HCEC 1CT (cell line): Measurements from ENCODE around the gene TPD52L2.
"Not testable (repeated sequence)": the region's sequence is repeated elsewhere in the genome, so short reads cannot be mapped to it uniquely, and the experiment has no call there.

Experiments
- DNase-seq: peaks from one replicate; pipeline ENCODE4 v3.0.0-alpha.2; 2017

TPD52L2 gene

DNA sequence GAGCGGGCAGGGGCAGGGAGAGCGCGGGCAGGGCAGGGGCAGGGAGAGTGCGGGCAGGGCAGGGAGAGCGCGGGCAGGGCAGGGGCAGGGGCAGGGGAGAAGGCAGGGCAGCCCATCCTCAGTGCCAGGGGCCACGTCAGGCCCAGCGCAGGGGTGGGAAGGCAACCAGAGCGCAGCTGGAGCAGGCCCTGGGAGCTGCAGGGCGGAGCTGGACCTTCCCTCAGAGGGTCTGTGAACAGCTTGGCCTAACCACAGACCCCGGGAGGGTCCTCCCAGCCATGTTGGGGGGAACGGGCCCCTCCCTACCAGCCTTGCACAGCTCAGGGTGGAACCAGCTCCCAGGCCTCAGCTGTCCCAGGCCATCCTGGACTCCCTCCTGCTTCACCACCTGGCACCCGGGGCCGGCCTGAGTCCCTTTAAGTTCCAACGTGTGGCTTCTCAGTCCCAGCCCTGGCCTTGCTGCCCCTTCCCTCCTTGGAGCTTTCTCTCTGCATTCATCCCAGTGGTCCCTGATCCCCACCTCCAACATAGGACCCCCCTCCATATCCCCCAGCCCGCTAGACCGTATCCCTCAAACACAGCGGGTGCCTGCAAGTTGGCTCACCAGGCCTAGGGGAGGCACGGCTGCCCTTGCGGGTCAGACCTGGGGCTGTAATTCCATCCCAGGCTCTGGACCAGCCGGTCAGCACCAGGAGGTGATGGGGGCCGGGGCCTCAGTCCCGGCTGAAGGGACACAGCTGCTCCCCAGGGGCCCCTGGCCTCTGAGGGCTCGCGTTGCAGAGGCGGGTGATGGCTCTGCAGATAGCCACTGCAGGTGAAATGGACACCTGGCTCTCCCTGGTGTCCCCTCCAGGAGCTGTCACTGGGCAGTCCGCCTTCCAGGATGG is 28.4 kb upstream of the TPD52L2 start:
- no peak for DNase-seq

DNA sequence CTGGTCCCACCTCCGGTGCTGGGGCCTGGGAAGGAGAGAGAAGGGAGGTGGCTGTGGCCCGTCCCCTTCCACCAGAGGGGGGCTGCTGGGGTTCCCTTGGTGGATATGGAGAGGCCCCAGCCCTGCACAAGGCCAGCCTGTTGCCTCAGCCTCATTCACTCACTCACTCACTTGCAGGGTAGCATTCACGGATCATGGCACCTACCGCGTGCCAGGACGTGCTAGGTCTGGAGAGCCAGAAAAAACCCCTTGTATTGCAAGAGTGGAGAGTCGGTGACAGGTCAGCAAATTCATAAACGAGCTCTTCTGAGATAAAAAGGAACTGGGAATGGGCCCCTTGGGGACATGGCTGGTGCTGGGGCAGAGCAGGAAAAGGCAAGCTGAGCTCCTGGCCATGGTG is 27.6 kb upstream of the TPD52L2 start:
- no peak for DNase-seq

DNA sequence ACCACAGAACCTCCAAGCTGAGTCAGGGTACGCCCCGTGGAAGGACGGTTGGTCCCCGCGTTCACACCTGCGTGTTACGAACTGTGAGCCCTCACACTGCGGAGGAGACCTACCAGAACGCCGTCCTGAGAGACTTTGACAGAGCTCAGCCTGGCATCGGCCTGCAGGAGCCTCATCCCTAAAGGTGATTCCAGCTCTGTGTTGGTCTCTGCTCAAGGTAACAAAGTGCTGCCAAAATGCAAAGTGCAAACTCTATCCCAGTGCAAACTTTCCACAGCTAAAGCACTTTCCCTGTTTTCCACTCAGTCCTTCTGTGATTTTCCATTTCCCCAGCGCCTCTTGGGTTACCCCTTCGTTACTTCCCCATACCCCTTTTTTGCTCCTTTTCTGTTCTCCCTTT is 25.4 kb upstream of the TPD52L2 start:
- no peak for DNase-seq

DNA sequence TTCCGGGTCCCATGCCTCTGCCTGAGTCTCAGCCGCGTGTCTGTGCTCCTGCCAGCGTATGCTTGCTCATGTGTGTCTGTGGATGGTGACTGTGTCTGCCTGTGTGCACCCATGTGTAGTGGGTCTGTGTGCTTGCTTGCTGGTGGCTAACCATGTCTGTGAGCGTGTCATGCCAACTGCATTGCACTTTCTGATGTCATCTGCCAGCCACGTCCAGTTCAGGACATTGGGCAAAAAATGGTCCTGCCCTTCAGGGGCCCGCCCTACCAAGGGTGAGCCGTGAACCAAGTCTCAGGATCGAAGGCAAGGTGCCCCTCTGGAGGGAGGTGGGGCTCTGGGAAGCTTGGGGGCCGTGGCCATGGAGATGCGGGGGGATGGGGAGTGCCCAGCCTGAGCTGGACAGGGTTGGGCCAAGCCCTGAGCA is 24.7 kb upstream of the TPD52L2 start:
- no peak for DNase-seq

DNA sequence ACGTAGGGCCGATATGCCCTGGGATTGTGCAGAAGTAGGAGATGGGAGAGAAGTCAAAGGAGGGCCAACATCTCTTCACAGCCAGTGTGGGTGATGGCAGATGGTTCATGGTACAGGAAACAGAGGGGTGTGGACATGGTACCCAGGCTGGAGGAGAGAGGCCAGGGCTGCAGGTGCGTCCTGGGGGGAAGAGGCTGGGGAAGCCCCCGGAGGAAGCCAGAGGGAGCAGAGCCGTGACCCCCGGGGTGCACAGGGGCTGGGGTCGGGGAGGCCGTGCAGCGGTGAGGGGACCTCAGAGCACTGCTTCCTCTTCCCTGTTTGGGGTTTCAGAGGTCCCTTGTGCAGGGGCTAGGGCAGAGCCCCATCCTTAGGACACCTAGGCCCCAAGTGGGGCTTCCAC is 22.8 kb upstream of the TPD52L2 start:
- no peak for DNase-seq

DNA sequence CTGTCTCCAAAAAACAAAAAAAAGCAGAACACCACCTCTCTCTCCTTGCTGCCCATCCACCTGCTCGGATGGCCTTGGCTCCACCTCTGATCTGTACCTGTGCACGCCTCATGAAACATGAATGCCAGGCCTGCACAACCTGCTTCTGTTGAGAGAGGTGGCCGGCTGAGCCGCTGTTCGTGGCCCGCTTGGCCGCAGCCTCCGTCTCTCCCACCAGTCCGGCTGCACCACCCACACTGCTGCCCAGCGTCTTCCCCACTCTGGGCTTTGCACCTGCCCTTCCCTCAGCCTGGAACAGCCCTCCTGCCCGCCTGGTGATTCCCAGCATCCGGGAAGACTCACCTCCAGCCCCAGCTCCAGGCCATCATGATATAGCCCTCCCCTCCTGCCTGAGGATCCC is 21.8 kb upstream of the TPD52L2 start:
- no peak for DNase-seq

DNA sequence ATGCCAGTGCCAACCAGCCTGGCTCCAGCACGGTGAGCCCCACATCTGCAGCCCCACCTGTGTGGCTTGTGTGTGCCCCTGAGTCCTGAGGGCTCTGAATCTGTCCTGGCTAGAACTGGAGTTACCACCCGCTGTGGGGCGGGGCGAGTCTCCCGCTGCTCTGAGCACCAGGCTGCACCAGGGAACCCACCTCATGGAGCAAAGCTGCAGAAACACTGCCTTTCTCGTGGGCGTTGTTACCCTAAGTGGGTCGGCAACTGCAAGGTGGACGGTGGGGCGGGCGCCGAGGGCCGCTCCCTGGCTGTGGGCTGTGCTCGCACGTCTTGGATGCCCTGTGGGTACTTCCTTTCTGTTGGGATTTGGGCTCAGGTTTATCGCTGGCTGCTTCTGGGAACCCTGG is 21.3 kb upstream of the TPD52L2 start:
- DNase-seq, result no peak

DNA sequence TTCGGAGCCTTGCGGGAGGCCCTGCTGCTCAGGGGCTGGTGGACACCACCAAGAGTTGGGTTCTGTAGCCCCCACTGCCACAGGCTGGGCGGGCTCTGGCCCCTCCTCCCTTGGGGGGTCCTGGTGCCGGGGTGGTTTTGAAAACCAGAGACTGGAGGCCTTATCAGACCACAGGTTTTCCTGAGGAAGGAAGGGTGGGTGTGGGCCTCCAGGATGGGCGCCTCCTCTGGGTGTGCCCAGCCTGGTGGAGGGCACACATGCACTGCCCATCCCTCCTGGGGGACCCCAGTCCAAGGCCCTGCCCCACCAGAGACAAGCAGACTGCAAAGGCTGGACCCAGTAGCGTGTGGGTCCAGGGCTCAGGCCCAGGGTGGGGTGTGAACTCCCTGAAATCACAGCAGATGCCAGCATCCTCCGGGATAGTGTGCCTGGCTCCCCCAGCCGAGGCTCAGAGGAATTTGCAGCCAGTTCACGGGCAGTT is 20.5 kb upstream of the TPD52L2 start:
- DNase-seq, result no peak

DNA sequence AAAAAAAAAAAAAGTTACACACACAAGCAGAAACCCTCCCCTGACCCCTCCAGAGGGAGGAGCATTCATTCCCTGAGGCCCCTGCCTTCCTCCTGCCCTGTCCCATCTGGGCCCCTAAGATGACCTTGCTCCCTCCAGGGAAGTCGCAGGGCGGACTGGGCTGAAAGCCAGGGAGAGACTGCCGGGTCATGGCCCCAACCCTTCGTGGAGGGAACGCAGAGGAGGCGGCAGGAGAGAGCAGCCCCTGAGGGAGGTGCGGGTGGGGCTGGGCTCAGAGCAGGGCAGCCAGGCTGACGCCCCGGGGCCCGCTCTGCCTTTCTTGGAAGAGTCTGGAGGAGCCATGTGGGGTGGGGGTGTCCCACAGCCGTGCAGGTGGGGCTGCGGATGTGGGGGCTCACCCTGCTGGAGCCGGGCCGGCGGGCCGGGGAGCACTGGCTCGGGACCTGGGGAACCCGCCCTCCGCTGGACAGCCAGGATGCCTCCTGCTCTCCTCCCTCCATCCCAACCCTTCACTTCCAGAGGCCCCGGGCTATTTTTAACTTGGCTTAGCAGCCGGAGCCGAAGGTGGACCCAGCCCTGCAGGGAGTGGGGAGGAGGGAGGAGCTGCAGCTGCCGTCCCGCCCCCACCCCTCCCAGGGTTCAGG is 18.8 kb upstream of the TPD52L2 start:
- DNase-seq, result peak; percentile 31

DNA sequence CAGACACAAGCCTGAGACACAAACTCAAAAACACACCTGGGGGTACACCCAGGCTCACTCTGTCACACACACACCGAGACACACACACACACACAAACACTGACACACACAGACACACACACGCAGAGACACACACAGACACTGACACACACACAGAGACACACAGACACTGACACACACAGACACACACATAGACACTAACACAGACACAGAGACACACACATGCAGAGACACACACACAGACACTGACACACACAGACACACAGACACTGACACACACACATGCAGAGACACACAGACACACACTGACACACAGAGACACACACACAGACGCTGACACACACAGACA is 18.2 kb upstream of the TPD52L2 start:
- no peak for DNase-seq

DNA sequence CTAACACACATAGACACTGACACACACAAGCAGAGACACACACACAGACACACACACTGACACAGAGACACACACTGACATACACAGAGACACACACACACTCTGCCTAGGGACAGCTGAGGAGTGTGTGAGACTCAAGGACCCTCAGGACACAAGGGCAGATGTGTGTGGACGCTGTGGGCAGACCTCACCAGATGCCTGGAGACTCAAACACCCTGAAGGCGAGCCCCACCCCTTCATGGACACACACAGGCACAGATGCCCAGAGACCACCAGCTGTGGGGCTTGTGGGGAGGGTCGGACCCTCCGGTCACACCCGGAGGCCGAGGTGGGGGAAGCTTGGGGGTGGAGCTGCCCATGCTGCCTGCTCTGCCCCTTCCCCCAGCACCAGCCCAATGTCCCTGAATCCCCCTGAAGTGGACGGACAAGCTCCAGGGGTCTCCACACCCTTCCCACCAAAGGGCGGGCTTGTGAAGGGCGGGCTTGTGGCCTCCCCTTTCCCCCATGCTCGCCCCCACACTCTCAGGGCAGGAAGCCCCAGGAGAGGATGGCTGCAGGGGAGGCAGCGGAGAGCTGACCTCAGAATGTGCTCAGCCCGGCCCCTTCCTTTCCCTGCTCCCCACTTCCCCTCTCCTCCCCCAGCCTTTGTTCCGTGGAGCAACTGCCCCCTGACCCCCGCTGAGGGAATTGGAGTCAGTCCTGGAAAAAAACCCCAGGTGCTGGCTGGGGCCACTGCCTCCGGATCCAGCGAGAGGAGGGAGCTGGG is 17.6 kb upstream of the TPD52L2 start:
- no peak for DNase-seq

DNA sequence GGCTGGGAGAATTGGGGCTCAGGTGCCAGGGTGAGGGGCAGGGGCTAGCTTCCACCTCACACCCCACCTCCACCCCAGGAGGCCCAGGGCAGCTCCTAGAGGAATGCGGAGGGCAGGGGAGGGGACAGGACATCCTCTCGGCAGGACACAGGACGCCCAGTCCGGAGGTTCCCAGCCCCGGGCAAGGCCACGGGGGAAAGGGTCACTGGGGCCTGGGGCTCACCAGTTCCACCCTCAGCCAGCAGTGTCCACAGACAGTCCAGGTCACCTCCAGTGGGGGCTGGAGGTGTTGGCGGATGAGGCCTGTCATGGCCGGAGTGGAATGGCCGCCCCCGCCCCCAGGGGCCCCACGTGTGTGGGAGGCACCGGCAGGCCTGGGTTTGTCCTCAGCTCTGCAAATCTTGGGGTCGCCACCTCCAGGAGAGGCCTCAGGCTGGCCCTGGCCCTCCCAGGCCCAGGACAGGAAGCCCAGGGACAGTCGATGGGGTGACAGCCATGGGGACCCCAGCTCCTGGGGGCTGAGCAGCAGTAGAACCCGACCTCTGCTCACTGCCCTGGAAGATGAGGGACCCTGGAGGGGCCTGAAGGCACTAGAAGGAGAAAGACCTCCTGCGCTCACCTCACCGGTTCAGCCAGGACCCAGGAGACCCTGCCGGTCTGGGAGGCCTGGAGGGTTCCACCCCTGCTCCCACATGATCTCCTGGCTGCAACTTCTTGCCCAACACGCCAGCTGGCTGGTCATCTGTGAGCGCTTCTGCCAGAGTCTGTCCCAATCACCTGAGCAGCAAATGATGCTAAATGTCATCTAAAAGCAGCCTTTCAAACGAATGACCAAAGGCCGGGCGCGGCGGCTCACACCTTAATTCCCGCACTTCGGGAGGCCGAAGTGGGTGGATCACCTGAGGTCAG is 16.8 kb upstream of the TPD52L2 start:
- DNase-seq, result no peak

DNA sequence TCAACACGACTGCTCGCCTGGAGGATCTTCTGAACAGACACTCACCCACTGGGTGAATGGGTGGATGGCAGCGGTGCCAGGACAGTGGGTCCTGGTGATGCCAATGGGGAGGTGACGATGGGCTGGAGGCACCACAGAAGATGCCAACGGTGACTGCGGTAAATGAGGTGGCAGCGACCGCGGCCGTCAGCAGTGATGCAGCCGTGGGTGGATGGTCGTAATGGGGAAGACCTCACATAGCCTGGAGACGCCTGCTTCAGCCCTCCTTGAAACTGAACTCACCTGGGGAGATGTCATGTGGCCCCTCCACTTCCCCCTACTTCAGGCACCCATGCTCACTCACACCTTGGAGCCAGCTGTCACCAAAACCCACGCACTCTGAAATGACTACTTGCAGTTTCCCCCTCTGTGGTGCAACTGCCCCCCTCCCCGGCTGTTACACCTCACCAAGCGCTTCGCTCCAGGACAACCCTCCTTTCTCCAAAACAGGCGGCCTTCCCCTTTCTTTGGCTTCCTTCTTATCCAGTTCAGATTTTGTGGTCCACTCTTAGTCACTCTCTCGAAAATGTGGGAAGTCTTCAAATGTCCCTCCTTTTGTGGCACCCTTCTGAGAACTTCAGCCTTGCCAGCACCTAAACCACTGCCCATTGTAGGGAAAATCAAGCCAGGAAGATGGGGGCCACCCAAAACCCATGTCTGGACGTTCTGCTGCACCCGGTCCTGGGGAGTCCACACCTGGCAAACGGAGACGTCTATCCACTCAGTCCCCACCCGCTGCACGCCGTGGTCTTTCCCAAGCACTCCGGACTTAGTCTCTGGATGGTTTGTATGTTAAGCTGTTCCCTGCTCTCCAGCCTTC is 14.2 kb upstream of the TPD52L2 start:
- DNase-seq, result no peak

DNA sequence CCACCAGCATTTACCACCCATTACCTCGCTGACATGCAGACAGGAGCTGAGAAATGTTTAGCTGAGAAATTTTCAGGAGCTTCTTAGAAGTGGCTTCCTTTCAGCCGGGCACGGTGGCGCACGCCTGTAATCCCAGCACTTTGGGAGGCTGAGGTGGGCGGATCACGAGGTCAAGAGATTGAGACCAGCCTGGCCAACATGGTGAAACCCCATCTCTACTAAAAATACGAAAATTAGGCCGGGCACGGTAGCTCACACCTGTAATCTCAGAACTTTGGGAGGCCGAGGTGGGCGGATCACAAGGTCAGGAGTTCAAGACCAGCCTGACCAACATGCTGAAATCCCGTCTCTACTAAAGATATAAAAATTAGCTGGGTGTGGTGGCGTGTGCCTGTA is 13.5 kb upstream of the TPD52L2 start:
- DNase-seq, result not testable (repeated sequence)

DNA sequence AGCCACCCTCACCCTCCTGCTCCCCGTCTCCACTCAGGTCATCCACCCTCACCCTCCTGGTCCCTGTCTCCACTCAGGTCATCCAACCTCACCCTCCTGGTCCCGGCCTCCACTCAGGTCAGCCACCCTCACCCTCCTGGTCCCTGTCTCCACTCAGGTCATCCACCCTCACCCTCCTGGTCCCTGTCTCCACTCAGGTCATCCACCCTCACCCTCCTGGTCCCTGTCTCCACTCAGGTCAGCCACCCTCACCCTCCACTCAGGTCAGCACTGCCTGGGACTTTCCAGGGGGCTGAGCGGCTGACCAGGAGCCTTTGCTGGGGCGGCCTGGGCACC is 11.4 kb upstream of the TPD52L2 start:
- DNase-seq, result not testable (repeated sequence)

DNA sequence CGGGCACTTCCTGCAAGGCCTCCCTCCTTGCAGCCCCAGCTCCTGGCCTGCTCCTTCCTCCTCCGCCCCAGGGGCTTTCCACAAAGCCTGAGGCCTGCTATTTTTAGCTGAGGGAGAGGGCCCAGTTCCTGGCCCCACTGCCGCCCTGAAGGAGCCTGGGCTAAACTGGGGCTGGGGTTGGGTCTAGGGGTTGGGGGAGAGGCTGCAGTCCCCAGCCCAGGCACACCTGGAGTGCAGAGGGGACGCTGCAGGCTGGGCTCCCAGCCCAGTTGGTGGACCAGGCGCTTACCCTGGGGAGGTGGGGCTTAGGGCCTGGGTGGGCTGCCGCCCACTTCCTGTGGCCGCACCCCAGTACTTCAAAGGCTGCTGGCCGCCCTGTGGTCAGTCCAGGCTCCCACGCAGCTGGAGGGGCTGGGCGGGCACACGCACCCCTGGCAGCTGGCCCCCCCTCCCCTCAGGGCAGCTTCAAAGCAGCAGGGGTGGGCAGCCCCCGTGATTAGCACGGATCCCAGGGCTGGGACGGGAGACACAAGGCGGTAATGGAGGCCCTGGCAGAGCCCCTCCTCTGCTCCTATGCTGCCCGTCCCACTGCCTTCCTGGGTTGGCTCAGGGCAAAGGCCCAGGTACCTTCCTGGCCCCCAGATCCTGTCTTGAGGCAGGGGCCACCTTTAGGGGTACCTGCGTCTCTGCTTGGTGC is 10.9 kb upstream of the TPD52L2 start:
- DNase-seq, result no peak

DNA sequence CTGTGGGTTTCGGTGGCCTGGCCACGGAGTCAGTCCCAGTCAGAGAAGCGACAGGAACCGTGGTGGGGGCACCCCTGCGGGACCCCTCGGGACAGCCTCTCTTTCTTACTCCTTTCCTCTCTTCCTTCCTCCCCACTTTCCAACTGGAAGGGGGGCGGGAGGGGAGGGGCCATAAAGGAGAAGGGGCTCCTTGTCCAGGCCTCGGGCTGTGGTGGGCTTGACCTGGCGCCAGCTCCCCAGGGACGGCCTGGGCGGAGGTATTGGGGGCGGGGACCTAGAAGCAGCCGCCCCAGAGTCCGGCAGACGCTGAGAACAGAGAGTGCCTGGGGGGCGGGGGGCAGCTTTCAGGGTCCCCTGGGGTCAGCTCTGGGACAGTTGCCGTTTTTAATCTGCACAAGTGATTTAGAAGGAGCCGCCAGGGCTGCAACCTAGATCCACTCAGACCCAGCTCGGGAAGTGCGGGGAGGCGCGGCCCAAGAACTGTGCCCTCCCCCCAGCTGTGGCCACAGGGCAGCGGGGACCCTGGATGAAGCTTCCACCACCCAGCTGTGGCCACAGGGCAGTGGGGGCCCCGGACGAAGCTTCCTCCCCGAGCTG is 10.2 kb upstream of the TPD52L2 start:
- DNase-seq, result no peak

DNA sequence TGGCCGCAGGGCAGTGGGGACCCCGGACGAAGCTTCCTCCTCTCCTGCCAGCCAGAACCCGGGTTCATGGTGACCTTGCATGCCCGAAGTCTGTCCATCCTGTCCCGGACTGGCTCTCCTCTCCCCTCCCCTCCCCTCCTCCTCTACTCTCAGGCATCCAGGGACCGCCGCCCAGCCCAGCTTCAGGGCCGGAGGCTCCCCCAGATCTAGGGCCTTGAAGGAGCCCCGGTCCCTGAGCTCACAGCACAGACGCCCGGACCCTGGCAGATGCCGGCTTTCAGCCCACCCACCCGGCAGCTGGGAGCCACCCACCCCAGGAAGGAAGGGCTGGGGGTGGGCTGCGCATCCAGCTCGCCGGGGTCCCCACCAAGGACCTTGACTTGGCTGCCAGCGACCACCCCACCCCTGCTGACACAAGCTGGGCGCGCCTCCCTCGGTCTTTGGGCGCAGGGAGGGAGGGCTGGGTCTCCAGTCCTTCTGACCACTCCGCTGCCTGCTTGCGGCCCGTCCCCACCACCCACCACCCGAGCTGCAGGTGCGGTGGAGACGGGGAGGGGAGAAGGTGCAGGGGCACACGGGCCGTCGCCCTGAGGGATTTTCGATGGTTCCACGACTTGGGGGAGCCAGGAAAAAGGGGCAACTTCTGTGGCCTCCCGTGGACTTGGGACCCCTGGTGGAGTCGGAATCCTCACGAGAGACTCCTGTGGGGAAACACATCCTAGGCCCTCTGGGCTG is 9.5 kb upstream of the TPD52L2 start:
- no peak for DNase-seq

DNA sequence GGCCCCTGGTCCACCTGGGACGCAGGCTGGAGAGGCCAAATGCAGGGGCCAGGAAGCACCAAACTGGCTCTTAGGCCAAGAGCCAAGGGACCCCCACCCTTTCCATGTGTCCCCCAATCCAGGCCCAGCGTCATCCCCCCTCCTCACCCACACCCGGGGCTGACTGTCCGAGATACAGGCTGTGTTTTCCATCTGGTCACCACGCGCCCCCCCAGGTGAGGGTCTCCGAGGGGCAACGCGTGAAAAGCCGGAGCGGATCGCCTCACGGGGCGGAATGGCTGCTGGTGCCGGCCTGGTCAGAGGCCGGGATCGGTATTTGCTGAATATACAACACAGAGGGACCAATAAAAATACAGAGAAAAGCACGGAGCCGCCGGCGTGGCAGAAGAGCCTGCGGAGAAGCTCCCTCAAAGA is 9.0 kb upstream of the TPD52L2 start:
- no peak for DNase-seq
